NCI-H2227 (cell line): Measurements from ENCODE around the gene KCTD11.
A peak's percentile ranks its signal among the peaks of the same experiment; 100 is the strongest.
"Not testable (repeated sequence)": the region's sequence is repeated elsewhere in the genome, so short reads cannot be mapped to it uniquely, and the experiment has no call there.

Source experiments
- DNase-seq: peaks from one replicate; lab custom pipeline; 2025; ENCODE audit not compliant: unreplicated experiment; lab: John Stamatoyannopoulos, UW

KCTD11 gene

DNA sequence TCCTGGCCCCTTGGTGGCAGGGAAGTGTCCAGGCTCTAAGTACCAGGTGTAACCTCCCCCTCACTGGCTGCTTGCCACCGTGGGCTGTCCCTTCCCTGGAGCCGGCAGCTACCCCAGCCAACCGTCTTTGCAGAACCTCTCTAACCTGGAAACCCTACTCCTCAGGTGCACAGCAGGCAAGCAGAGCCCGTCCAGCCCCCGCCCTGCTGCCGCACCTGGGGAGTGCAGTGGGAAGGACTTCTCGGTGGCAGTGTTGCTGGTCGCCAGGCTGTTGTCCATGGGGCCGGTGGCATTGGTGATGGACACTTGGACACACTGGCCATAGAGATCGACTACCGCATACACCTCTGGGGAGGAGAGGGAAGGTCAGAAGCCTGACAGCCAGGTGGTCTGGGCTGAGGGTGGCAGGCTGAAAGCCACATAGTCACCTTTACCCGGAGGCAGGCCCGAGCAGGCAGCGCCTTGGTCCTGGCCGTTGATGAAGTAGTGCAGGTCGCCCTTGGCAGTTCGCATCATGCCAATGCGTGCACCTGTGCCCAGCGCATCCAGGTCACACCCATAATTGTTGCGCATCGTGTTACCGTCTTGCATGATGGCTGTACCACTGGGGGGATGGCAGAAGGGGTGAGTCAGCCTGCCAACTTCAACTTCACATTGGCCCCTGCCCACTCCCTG is 29.3 kb upstream of the KCTD11 start:
- DNase-seq: no peak

DNA sequence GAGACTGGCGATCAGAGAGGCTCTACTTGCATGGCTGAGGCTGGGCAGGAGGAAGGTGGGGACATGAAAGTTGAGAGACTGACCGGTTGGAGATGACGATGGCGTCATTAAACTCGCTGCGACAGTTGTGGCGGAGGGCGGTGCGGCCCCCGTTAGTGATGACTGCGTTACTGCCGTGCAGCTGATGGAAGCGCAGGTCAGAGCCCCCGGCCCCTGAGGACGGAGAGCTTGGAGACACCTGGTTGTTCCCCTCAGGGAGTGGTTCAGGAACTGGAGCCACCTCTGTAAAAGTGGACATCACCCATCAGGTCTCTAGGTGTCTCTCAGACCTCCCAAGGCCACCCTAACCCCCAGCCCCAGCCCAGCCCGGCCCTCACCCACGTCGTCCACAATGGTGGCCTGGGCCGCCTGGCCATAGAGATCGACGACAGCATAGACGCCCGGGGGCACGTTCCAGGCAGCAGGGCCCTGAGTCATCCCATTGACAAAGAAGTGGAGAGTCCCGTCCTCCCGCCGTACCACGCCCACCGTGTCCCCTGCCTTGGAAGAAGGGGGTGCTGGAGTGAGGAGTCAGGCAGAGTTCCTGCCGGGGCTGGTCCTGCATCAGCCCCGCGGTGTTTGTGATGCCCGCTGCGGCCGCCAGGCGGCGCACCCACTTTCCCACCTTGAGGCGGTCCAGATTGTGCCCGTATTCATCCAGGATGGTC is 28.1 kb upstream of the KCTD11 start:
- DNase-seq: peak; percentile 65

DNA sequence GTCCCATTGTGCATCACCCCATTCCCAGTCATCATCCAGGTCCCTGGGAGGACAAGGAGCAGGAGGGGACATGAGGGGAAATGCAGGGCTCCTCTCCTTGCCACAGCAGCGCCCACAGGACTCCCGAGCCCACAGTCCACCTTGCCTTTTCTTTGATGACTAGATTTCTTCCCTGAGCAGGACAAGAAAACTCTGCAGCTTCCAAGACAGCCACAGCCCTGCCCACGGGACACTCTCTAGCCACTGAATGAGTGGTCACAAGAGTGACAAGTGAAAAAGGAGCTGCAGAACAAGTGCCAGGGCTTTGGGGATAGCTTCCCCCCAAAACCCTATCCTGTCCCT is 27.6 kb upstream of the KCTD11 start:
- no peak for DNase-seq

DNA sequence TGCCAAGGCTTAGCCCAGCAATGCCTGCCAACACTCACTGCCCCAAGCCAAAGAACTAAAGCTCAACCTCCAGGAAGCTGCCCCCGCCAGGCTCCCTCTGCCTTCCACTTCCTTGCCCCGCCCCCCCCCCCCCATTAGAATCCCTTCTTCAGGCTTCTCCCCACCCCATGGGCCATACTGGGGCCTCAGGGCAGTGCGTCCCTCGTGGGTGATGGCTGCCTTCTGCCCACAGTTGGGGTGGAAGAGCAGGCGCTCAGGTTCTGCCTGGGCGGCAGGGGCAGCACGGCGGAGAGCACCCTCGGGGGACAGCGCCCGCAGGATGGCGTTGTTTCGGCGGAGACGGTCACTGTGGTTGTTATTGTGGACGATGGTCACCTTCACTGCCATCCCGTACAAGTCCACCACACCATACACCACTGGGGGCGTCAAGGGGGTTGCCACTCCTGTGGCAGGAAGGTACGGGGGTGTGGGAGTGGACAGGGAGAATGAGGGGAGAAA is 26.9 kb upstream of the KCTD11 start:
- no peak for DNase-seq

DNA sequence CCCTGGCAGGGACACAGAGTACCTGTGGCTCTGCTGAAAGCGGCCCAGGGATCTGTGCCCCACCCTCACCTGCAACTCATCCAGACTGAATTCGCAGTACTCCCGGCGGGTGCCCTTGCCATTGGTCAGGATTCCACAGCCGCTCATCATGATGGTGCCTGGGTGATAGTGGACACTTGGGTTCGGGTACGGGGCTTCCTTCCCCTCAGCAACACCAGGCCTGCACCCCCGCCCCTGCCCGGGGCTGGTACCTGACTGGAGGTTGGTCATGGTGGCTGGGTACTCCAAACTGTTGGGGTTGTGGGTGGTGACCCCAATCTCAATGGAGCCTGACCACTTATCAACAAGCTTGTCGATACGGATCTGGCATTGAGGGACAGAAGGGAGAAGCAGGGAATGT is 25.8 kb upstream of the KCTD11 start:
- DNase-seq: no peak

DNA sequence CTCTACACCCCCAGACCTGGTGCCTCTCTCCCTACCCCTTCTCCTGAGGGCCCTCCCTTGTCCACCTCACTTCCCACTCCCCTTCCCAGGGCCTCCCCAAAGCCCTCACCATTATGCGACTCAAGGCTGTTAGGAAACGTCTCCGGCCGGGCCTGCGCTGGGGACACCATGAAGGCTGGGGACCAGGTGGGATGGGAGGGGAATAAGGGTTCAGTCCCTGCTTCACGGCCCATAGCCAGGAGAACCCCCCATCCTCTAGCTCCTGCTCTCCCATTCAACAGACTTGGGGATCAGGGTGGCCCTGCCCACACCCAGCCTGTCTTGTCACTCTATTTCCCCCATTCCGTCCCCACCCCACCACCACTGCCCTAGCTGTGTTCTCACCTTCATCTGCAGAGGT is 24.9 kb upstream of the KCTD11 start:
- DNase-seq: no peak

DNA sequence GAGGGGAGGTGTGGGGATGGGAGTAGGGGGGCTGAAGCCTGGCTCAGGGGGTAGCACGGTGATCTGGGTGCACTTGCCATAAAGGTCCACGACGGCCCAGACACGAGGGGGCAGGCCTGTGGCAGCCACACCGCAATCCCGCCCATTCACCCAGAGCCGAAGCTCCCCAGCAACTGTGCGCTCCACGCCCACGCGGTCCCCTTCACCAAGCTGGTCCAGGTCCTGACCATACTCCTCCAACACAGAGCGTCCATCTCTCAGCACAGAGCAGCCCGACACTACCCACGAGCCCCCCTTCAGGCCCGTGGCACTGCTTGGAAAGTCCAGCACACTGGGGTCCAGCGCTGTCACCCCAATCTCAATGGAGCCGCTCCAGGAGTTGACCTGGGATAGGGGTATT is 24.5 kb upstream of the KCTD11 start:
- DNase-seq: no peak

DNA sequence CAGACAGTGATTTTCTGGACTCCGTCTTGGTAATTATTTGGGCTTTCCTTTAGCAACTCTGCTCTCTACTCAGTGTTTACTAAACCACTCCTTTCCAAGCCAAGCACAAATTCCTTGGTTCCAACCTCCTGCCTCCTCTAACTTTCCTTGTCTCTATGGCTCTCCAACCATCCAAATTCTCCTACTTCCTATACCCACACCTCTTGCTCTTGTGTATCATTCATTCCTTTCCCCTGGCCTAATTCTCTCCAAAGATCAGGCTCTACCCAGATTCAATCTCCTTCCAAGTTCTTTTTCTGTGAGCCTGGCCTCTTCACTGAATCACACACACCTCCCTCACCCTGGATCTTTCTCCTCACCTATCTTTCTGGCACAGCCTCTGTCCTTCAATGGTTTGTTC is 24.0 kb upstream of the KCTD11 start:
- DNase-seq: no peak

DNA sequence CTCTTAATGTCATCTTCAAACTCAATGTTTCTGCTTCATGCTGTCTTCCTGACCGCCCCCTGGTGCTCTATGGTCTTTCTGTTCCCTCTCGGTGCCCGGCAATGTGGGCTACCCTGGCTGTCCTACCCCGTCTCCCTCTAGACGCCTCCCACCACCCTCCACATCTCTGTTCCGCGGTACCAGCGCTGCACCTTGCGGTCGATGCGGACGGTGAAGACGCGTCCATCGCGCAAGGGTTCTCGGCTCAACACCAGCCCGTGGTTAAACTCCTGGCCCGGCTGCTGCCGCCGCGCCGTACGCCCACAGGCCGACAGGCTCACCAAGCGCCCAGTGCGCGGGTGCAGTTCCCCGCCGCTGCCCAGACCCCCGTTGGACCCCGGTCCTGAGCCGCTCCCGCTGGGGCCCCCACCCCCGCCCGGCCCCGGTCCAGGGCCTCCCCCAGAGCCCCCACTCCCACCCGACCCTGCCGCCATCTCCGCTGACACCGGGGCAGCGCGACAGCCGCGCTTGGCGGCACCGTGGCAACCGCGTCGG is 23.1 kb upstream of the KCTD11 start, which contains the start of gene NEURL4:
Gene NEURL4, minus strand, starts transcription at position 496 of the 534 bp plus-strand sequence. Its CDS starts 23 bp downstream, at position 473.
- DNase-seq: peak; percentile 53

DNA sequence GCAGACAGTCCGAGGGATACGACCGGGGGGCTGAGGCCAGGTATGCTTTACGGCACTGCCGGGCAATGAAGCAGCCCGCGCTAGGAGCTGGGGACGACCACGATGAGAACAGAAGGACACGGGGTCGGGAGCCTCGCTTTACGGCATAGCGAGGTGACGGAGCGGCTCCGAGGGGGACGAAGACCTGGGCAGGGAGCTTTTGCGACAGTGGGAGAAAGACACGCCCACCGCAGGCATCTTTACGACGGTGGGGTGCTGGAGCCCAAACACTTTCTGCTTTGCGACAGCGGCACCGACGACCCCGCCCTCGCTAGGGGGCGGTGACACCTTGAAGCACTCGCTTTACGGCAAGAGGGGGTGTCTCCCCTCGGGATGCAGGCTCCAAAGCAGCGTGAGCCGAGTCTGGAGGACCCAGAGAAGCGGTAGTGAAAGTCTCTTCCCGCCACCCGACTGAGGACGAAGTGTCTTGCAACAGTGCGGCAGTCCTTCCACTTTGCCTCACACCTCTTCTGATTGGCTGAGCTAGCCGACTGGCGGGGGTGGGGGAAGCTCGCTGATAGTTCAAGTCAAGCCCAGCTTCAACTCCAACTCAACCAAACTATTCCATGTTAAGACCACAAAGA is 22.5 kb upstream of the KCTD11 start:
- peak; percentile 98 for DNase-seq

DNA sequence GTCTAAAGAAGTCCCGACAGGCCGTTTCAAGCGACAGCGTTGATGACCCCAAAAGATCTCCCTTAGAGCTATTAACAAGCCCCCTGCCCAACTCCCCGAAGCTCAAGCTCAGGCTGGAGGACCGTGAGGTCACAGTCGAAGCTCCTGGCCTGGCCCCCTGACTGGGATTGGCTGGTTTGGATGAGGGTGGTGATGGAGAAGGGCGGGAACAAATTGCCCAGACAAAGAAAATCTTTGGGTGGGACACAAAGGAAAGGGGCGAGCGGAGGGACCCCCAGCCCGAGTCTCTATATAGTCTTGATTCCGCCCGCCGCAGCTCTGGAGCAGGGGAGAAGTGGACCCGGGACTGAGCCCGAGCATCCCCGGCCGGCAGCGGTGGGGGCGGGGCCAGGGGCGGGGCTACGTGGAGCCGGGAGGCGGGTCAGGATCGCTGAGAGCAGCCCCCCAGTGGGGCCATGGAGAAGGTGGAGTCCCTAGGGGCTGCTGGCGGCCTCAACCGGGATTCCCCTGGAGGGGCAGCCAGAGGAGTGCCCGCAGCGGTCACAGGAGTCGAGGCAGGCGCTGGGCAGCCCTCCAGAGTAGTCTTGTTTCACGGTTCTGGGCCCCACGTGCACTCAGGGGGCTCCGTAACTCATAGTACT is 21.8 kb upstream of the KCTD11 start:
- peak; percentile 85 for DNase-seq

DNA sequence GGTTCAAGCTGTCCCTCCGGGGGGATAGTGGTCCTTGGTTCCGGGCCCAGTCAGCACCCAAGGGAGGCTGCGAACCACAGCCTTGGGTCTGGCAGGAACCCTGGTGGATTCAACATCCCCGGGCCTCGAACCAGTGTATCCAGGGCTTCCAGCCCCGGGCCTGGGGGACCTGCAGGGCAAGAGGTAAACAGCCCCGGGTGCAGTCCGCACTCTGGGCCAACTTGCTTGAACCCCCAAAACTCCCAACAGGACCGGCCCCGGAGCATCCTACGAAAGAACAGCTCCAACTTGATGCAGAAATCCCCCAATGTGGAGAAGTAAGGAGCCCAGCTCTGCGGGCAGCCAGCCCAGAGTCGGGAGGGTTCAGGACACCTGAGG is 21.3 kb upstream of the KCTD11 start:
- no peak for DNase-seq

DNA sequence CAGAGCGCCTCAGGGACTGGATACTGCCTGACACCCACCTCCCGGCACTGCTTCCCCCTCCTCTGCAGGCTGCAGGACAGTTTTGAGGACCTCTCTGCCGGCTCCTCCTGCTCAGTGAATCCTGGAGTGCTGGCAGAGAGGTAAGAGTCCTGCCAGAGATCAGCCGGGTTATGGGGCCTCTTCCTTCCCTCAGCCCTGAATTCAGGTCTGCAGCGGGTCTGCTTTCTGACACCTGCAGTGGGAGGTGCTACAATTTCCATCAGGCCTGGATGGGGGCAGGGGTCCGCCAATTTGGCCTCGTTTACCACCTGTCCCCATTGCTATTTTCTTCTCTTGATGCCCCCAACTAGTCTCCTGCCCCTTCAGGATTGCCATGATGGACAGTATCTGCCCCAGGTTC is 19.9 kb upstream of the KCTD11 start:
- no peak for DNase-seq

DNA sequence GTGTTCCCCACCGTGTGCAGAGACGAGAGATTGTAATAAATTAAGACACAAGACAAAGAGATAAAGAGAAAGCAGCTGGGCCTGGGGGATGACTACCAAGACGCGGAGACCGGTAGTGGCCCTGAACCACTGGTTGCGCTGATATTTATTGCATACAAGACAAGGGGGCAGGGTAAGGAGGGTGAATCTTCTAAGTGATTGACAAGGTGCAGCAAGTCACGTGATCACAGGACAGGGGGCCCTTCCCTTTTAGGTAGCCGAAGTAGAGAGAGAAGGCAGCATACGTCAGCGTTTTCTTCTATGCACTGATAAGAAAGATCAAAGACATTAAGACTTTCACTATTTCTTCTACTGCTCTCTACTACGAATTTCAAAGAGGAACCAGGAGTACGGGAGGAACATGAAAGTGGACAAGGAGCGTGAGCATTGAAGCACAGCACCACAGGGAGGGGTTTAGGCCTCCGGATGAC is 19.3 kb upstream of the KCTD11 start:
- DNase-seq: not testable (repeated sequence)

DNA sequence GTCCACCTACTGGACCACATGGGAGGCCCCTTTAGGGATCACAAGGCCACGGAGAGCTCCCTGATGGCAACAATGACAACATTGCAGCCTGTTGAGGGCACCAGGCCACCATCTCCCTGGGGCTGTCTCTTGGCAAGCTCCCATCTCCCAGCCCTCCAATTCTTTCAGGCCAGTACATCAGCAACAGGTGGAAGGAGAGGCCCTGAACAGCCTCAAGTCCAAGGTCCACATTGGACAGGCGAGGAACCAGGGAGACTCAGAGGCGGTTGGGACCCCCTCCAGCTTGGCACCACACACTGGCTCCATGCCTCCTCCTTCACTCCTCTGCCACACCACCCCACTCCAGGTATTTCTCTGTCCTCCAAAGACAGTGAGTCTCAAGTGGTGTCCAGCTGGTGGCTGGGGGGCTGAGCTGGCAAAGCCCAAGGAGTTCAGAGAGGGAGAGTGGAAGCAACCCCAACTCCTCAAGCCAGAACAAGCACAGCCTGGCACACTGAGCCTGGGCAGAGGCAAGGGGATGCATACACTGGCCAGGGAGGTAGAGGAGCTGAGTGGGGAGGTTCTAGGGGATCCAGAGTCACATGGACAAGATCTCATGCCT is 16.9 kb upstream of the KCTD11 start:
- no peak for DNase-seq

DNA sequence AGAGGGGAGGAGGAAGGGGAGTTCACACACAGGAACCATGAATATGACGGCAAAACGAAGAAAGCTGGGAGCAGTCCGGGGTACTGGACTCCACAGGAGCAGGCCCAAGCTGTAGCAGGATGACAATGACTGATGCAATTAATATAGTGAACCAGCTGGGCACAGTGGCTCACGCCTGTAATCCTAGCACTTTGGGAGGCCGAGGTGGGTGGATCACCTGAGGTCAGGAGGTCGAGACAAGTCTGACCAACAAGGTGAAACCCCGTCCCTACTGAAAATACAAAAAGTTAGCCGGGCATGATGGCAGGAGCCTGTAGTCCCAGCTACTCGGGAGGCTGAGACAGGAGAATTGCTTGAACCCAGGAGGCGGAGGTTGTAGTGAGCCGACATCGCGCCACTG is 16.2 kb upstream of the KCTD11 start:
- DNase-seq: not testable (repeated sequence)

DNA sequence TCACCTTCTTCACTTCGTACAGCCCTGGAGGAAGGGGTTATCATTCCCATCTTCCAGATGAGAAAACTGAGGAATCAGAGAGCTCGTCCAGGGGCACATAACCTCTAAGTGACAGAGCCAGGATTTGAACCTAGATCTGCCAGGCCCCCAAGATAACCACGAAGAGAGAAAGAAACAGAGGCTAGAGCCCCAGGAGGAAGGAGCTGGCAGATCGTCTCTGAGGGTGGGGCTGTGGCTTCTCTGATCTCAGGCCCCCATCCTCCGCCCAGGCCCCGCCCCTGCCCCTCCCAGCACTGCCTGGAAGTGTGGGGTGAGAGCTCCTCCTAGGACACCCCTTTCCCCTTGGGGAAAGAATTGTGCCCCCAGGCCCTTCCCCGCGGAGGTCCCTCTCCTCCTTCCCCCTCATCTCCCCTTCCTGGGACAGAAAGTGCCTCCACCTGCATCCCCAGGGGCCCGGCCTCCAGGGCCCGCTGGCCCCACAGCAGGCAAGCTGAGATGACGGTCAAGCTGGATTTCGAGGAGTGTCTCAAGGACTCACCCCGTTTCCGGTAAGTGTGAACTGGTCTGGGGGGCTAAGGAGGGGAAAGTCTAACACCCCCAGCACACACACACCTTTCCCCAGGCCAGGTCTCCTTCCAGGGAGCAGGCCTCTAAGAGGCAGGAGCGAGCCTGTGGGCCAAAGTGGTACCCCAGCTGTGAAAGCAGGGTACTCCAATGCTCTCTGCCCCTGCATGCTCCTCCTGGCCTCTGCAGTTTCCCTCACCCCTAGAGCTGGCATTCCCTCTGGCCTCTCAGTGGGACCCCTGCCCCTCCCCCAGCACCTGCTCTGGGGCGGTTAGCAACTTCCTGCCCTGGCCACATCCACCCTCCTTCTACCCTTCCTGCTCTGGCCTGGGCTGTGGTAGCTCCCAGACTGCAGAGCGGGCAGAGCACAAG is 15.5 kb upstream of the KCTD11 start, which contains the start of gene ACAP1:
Gene ACAP1, plus strand, starts transcription at position 290 of the 936 bp plus-strand sequence. Its CDS starts 206 bp downstream, at position 496.
- DNase-seq: no peak

DNA sequence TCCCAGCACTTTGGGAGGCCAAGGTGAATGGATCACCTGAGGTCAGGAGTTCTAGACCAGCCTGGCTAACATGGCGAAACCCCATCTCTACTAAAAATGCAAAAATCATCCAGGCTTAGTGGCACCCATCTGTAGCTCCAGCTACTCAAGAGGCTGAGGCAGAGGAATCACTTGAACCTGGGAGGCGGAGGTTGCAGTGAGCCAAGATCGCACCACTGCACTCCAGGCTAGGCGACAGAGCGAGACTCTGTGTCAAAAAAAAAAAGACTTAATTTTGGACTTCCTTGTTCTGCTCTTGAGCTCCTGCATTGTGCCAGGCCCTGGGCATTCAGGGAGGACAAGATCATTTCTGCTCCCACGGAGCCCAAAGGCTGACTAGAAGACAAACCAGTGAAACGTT is 14.4 kb upstream of the KCTD11 start:
- DNase-seq: not testable (repeated sequence)

DNA sequence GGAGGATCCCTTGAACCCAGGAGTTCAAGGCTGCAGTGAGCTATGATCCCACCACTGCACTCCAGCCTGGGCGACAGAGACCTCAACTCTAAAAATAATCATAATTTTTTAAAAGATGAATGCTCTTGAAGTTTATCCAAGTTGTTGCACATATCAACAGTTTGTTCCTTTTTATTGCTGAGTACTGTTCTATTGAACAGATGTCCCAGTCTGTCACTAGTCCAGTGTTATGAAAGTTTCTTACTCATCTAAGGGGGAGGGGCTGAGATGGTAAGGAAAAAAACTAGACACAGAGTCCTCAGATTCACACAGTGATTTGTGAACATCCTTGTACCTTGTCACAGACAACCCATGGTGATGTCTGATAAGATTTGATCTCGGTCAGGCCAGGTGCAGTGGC is 11.8 kb upstream of the KCTD11 start:
- DNase-seq: no peak

DNA sequence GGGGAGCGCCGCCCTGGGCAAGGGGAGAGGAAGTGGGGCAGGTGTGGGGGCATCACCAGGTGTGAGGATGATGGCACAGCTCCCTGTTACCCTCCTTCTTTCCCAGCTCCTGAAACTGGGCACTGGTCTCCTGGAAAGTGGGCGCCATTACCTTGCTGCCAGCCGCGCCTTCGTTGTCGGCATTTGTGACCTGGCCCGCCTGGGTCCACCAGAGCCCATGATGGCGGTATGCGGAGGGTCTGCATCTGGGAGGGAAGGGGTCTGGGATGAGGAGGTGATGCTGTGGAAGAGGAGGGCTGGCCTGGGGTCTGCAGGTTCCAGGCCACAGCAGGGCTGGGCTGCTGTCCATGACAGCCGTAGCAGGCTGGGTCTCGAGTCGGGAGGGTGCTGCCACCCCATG is 10.1 kb upstream of the KCTD11 start:
- DNase-seq: no peak
